Fibroblast of lung (primary cell): Measurements from ENCODE around the gene IL31RA.

Experiments used
- CTCF ChIP-seq, 2 donors: IDR thresholded peaks in 1 of 2; conservative IDR thresholded peaks in 1 of 2; 1 replicate in 1 of 2; 2 replicates in 1 of 2; pipeline ENCODE4 v1.5.1; 2011 to 2012; ENCODE audit warnings: low read length in 2 of 2, control low read depth in 1 of 2, inconsistent platforms in 1 of 2, low read depth in 1 of 2, mild to moderate bottlenecking in 1 of 2
- EZH2 ChIP-seq: IDR thresholded peaks from 2 replicates; pipeline ENCODE4 v1.5.1; 2012; ENCODE audit warnings: low read length, control low read depth, mild to moderate bottlenecking; ENCODE audit errors: missing control alignments

GRCh38 chr5:55866485-55866884 is 15.3 kb downstream of the IL31RA start:
- TF ChIP-seq EZH2 (no peak), CTCF (conservative IDR thresholded peaks at IDR 0.05 in 1 of 2, IDR thresholded peaks at IDR 0.05 in 1 of 2; ENCODE audit: low read depth in 1 of 2, low read length in 2 of 2) (no peak)
